GM10266 (cell line): ENCODE data around the gene MBNL1.

ENCODE experiments used
- DNase-seq: peaks from one replicate; pipeline ENCODE4 v3.0.0; 2012; ENCODE audit errors: extremely low spot score
- CTCF ChIP-seq: IDR thresholded peaks from 2 replicates; pipeline ENCODE4 v1.5.1; 2012; ENCODE audit warnings: mild to moderate bottlenecking, low read depth; ENCODE audit not compliant: control insufficient read depth, insufficient read depth; ENCODE audit errors: missing control alignments

MBNL1 gene

DNA sequence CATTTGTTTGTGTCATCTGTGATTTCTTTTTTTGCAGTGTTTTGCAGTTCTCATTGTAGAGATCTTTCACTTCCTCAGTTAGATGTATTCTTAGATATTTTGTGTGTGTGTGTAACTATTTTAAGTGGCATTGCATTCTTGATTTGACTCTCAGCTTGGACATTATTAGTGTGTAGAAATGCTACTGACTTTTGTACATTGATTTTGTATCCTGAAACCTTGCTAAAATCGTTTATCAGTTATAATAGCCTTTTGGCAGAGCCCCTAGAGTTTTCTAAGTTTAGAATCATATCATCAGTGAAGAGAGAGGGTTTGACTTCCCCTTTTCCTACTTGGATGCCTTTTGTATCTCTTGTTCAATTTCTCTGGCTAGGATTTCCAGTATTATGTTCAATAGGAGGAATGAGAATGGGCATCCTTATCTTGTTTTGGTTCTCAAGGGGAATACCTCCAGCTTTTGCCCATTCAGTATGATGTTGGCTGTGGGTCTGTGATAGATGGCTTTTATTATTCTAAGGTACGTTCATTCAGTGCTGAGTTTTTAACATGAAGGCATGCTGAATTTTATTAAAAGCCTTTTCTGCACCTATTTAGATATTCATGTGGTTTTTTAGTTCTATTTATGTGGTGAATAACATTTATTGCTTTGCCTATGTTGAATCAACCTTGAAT lies 211.7 kb downstream of the MBNL1 start:
- no peak for DNase-seq
- TF ChIP-seq CTCF = no peak

DNA sequence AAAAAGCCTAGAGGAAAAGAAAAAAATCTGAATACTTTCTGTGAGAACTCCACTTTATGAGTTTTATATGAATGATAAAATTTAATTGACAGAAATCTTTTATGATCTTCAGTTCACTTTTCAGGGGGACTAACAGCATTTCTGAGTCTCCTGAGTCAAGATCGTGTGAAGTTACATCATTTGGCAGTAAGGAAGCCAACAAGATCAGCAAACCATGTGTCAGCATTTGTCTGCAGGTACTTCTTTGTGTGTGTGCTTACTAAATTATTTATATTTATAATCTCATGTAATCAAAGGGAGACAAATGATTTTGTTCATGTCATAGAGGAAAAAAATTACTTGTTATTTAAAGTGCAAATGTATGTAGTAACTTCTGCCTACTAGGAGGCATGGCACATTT lies 217.6 kb downstream of the MBNL1 start:
- DNase-seq = no peak
- no peak for TF ChIP-seq CTCF

DNA sequence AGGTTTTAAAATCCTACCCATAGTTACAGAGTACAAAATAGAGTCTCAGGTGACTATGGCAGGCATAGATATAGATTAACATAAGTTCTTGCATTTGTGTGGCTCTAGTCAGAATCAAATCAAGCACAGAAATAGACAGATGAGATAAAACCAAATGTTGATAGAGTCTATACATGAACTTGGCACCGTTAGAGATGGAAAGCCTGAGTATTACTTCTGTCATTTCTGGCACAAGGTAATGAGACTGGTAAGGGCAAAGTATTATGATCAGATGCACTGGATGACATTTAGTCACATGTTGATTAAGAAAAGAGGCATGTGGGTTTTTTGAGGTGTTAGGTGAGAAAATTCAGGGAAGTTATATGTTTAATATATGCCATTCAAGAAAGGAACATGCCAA lies 219.7 kb downstream of the MBNL1 start:
- no peak for TF ChIP-seq CTCF

GRCh38 chr3:152491922-152492321 lies 223.2 kb downstream of the MBNL1 start:
- TF ChIP-seq CTCF = no peak
- DNase-seq = no peak

More for the DNA sequence above, 219.7 kb downstream of the MBNL1 start:
- no peak for DNase-seq

DNA sequence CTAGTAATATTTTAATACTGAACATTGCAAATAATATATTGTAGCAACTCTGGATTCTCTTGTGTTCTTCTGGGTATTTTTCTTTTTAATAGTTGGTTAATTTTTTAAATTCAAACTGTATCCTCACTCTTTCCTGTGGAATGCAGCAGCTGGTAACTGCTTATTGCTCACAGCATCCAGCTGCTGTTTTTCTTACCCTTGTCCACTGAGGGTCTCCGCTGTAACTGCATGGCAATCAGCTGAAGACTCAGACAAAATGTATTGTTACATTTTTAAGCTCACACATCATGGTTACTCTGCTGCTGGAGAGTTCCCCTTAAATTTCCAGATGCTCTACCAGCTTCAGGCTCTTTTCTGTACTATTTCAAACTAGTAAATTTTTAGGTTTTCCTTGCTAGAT lies 227.6 kb downstream of the MBNL1 start:
- TF ChIP-seq CTCF = no peak
- DNase-seq = no peak

DNA sequence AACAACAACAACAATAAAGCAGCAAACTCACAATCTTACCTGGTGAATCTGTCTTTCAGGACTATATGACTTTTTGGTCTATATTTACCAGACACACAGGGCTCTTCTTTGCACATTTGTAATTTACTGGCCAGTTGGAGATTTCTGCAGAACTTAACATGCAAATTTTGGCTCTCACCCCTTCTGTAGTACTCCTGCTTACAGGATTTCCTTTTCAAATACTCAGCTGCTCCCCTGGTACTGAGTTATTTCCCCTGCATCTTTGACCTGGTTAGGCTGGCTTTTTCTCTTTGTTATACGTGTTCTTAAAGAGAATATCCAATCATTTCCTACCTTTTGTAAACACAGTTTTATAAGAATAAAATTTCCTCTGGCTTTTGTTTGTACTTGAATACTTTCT lies 228.0 kb downstream of the MBNL1 start:
- no peak for DNase-seq
- no peak for TF ChIP-seq CTCF

DNA sequence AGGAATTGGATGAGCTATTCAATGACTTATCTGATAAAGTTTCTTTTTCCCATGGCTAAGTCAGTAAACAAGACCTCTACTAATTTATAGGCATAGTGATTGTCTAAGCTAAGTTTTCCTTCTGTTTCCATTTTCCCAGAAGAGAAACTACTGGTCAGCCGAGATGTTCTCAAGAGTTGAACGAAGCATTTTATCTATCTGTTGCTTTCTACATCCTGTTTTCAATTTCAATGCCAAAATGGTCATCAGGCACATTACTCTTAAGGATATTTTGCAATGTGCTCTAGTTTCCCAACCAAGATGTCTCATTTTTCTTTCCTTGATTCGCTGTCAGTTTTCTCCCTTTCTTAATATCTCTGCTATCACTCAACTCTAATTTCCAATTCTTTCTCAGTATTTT lies 228.7 kb downstream of the MBNL1 start:
- DNase-seq = no peak
- no peak for TF ChIP-seq CTCF
